K562 (cell line): ENCODE data around the gene KCNC3. TPM values are rescaled to one million over a fixed set of nuclear protein-coding genes. Genes with fewer than 3 reads are reported as not detected.

Source experiments
- BHLHE40 ChIP-seq: IDR thresholded peaks from 2 replicates; pipeline ENCODE4 v1.6.1; 2011; ENCODE audit warnings: low read length, improper control_type of control experiment
- CBFA2T3 ChIP-seq: fragments of 450-650 bp; IDR thresholded peaks from 2 replicates; pipeline ENCODE4 v1.6.1; 2017
- MGA ChIP-seq: fragments of 450-650 bp; IDR thresholded peaks from 2 replicates; pipeline ENCODE4 v1.6.1; 2016; ENCODE audit warnings: mild to moderate bottlenecking, moderate library complexity
- PREB ChIP-seq: sonication (generic); formaldehyde crosslinking; IDR thresholded peaks from 2 replicates; pipeline ENCODE4 v1.8.1; 2023; ENCODE audit warnings: mild to moderate bottlenecking, missing genetic modification reagents
- RERE ChIP-seq: sonication (generic); formaldehyde crosslinking; IDR thresholded peaks from 2 replicates; pipeline ENCODE4 v1.8.0; 2023; ENCODE audit warnings: missing genetic modification reagents, mild to moderate bottlenecking, borderline replicate concordance
- SMARCA4 ChIP-seq: fragments of 450-650 bp; IDR thresholded peaks from 2 replicates; pipeline ENCODE4 v1.6.1; 2016
- ZNF79 ChIP-seq: fragments of 250-450 bp; sonication (Bioruptor Pico); IDR thresholded peaks from 2 replicates; pipeline ENCODE4 v1.4.0; 2020; ENCODE audit warnings: low read depth, mild to moderate bottlenecking, moderate library complexity
- polyA plus RNA-seq, 8 experiments: library from polyadenylated mRNA; depleted of rRNA in 4 of 8; stranded (reverse) in 5 of 8; unstranded in 3 of 8; fragments of >200 nt; fragmentation: Nextera tagmentation in 2 of 8; fragmentation: Illumina TruSeq in 1 of 8; extraction: Ambion mirVana in 2 of 8; extraction: Trizol in 1 of 8; gene quantifications; 2 replicates each; pipeline versions ENCODE4 v1.2.1 to v1.2.3, GENCODE V29; 2011 to 2014; ENCODE audit warnings: inconsistent platforms in 1 of 8, missing spikeins in 1 of 8
- total RNA-seq, 7 experiments: library from RNA; depleted of rRNA in 6 of 7; stranded (reverse); fragments of >200 nt in 6 of 7; fragmentation: Illumina TruSeq in 2 of 7; extraction: Trizol in 2 of 7; gene quantifications; 2 replicates each; pipeline versions ENCODE4 v1.2.1 to v1.2.3, GENCODE V29; 2011 to 2021; ENCODE audit warnings: low replicate concordance in 1 of 7

KCNC3 gene
- total and polyA plus RNA-seq, 9 of the 15 experiments (the other 6 are each of a cell fraction or from before 2014, with no cell fraction given): 0.03 to 26.2 (median 2.0) TPM

- TF ChIP-seq MGA (peak; percentile 83), CBFA2T3 (0 out of 2 replicates have a peak, but pooled peaks have one; percentile 8), ZNF79 (no peak), RERE (CRISPR knock-in tag) (no peak), SMARCA4 (peak; percentile 41), BHLHE40 (peak; percentile 83), PREB (CRISPR knock-in tag) (no peak)
These were observed 33.7 kb upstream of the KCNC3 start (continued) for GRCh38 chr19:50362656-50363424.
